K562 (cell line): Measurements from ENCODE around the gene ANO3. TPM values are rescaled to one million over a fixed set of nuclear protein-coding genes. Genes with fewer than 3 reads are reported as not detected.

Source experiments
- ATAC-seq: fragments of 200-7000 bp; cut with Tn5 transposase; 3 replicates; pipeline ENCODE4 v1.9.1; 2020; ENCODE audit warnings: moderate library complexity
- BruUV-seq: library from RNA; stranded (reverse); fragments of 400-500 nt; replicated peaks from 2 replicates; lab custom pipeline; 2021; lab: Mats Ljungman, UMichigan
- CTCF ChIA-PET: fragments of 300-600 bp; formaldehyde crosslinking; extraction: SDS; loops from one replicate; lab custom pipeline; 2021; ENCODE audit warnings: low intra/inter-chr PET ratio; lab: Yijun Ruan, JAX
- POLR2A ChIA-PET: fragments of 300-600, 350-650 bp; sonication (Branson Sonifier 250); formaldehyde crosslinking; extraction: SDS; loops from one replicate; lab custom pipeline; 2021; ENCODE audit warnings: antibody characterized with exemption, inconsistent platforms; lab: Yijun Ruan, JAX
- DNase-seq, 4 experiments: peaks; one replicate each; pipeline versions ENCODE4 v3.0.0 to v3.0.0-alpha.2; 2011 to 2018; ENCODE audit warnings: low spot score in 3 of 4, mixed read lengths in 3 of 4; ENCODE audit errors: extremely low read depth in 1 of 4
- FAIRE-seq: peaks from 2 replicates; lab custom pipeline; 2011; peaks lifted over from hg19 to GRCh38; lab: Jason Lieb, UNC
- H2AFZ ChIP-seq: 2 replicates; pipeline ENCODE4 v1.6.0; 2011; ENCODE audit warnings: low read depth, low read length, control low read depth, inconsistent platforms
- H3K27ac ChIP-seq: fragments of 200-600 bp; 3 replicates; pipeline ENCODE4 v1.8.0; 2011; ENCODE audit warnings: low read depth, mild to moderate bottlenecking, control low read depth, inconsistent platforms, low read length, moderate library complexity, mixed read lengths; ENCODE audit errors: extremely low read depth
- H3K27me3 ChIP-seq, 2 experiments: fragments of 300-600 bp in 1 of 2; 2 replicates in 1 of 2; 3 replicates in 1 of 2; pipeline versions ENCODE4 v1.6.0 to v1.8.0; 2011; ENCODE audit warnings: inconsistent platforms in 2 of 2, low read length in 2 of 2, mild to moderate bottlenecking in 1 of 2, mixed read lengths in 1 of 2, moderate library complexity in 1 of 2; ENCODE audit not compliant: control insufficient read depth in 2 of 2, insufficient read depth in 2 of 2
- H3K36me3 ChIP-seq: fragments of 300-600 bp; 3 replicates; pipeline ENCODE4 v1.8.0; 2011; ENCODE audit warnings: mild to moderate bottlenecking, low read length, inconsistent platforms; ENCODE audit not compliant: control insufficient read depth, insufficient read depth
- H3K4me1 ChIP-seq, 2 experiments: fragments of 200-600 bp in 1 of 2; replicated peaks in 1 of 2; 2 replicates in 1 of 2; 3 replicates in 1 of 2; pipeline versions ENCODE4 v1.5.1 to v1.8.0; 2011; ENCODE audit warnings: inconsistent platforms in 2 of 2, low read length in 2 of 2, mild to moderate bottlenecking in 1 of 2, mixed read lengths in 1 of 2, moderate library complexity in 1 of 2; ENCODE audit not compliant: control insufficient read depth in 2 of 2, insufficient read depth in 2 of 2
- H3K4me2 ChIP-seq: 2 replicates; pipeline ENCODE4 v1.6.1; 2011; ENCODE audit warnings: low read length, control low read depth, inconsistent platforms, mixed read lengths; ENCODE audit not compliant: insufficient read depth
- H3K4me3 ChIP-seq: fragments of 200-600 bp; sonication (generic), shearing (Covaris generic); 2 replicates; pipeline ENCODE4 v1.5.1; 2016; ENCODE audit warnings: control low read depth, inconsistent platforms
- H3K79me2 ChIP-seq: fragments of 200-600 bp; 3 replicates; pipeline ENCODE4 v1.8.0; 2011; ENCODE audit warnings: low read length, inconsistent platforms; ENCODE audit not compliant: control insufficient read depth, insufficient read depth
- H3K9ac ChIP-seq, 2 experiments: 2 replicates each; pipeline versions ENCODE4 v1.6.0 to v1.6.1; 2011; ENCODE audit warnings: low read depth in 2 of 2, low read length in 2 of 2, control low read depth in 1 of 2, inconsistent platforms in 1 of 2, mild to moderate bottlenecking in 1 of 2, mixed read lengths in 1 of 2; ENCODE audit not compliant: insufficient read depth in 1 of 2
- H3K9me1 ChIP-seq: one replicate; pipeline ENCODE4 v1.6.0; 2011; ENCODE audit warnings: inconsistent platforms, mild to moderate bottlenecking, low read length, moderate library complexity; ENCODE audit not compliant: control insufficient read depth, insufficient read depth
- H3K9me3 ChIP-seq: replicated peaks from 2 replicates; pipeline ENCODE4 v1.5.1; 2011; ENCODE audit warnings: low read depth, low read length, inconsistent platforms; ENCODE audit not compliant: control insufficient read depth, insufficient read depth
- H4K20me1 ChIP-seq: replicated peaks from 2 replicates; pipeline ENCODE4 v1.6.1; 2011; ENCODE audit warnings: low read length, inconsistent platforms, mixed read lengths; ENCODE audit not compliant: control insufficient read depth, insufficient read depth
- CBFB ChIP-seq: sonication (generic); formaldehyde crosslinking; IDR thresholded peaks from 2 replicates; pipeline ENCODE4 v1.4.0; 2020; ENCODE audit warnings: mild to moderate bottlenecking, missing genetic modification reagents
- ELF2 ChIP-seq: fragments of 250-450 bp; sonication (Bioruptor Pico); IDR thresholded peaks from 2 replicates; pipeline ENCODE4 v1.5.0; 2021; ENCODE audit warnings: mild to moderate bottlenecking
- EZH2 ChIP-seq: IDR thresholded peaks from 2 replicates; pipeline ENCODE4 v1.6.1; 2012; ENCODE audit warnings: low read depth, mild to moderate bottlenecking, inconsistent platforms, low read length, borderline replicate concordance
- FOXJ2 ChIP-seq: fragments of 200-800 bp; sonication (Bioruptor generic); IDR thresholded peaks from 2 replicates; pipeline ENCODE4 v1.6.1; 2016; ENCODE audit warnings: missing genetic modification characterization, missing compliant biosample characterization
- GATAD2A ChIP-seq: fragments of 450-650 bp; IDR thresholded peaks from 2 replicates; pipeline ENCODE4 v1.6.1; 2017
- HCFC1 ChIP-seq: IDR thresholded peaks from 2 replicates; pipeline ENCODE4 v1.6.1; 2012; ENCODE audit warnings: low read depth, low read length, improper control_type of control experiment
- KHSRP ChIP-seq: fragments of 450-650 bp; IDR thresholded peaks from 2 replicates; pipeline ENCODE4 v1.6.1; 2017
- KLF16 ChIP-seq: IDR thresholded peaks from 2 replicates; pipeline ENCODE4 v1.6.1; 2016; ENCODE audit warnings: antibody characterized with exemption
- RBM17 ChIP-seq: fragments of 200-400 bp; formaldehyde crosslinking; IDR thresholded peaks from 2 replicates; pipeline ENCODE4 v1.6.1; 2017; ENCODE audit warnings: low read depth, mild to moderate bottlenecking, low read length, borderline replicate concordance
- SETDB1 ChIP-seq: IDR thresholded peaks from one replicate; pipeline ENCODE4 v1.6.1; 2012; ENCODE audit warnings: low read length, control low read depth, inconsistent platforms
- TAF1 ChIP-seq: IDR thresholded peaks from 2 replicates; pipeline ENCODE4 v1.6.1; 2011; ENCODE audit warnings: mild to moderate bottlenecking, low read length, moderate library complexity; ENCODE audit not compliant: insufficient read depth, control insufficient read depth, severe bottlenecking; ENCODE audit errors: extremely low read depth
- XRCC3 ChIP-seq: fragments of 450-650 bp; IDR thresholded peaks from 2 replicates; pipeline ENCODE4 v1.6.1; 2017; ENCODE audit warnings: mild to moderate bottlenecking, moderate library complexity
- ZNF311 ChIP-seq: fragments of 250-450 bp; sonication (Bioruptor Pico); IDR thresholded peaks from 2 replicates; pipeline ENCODE4 v1.4.0; 2020; ENCODE audit warnings: mild to moderate bottlenecking, moderate library complexity
- ZNF695 ChIP-seq: fragments of 450-650 bp; formaldehyde crosslinking; IDR thresholded peaks from 2 replicates; pipeline ENCODE4 v1.4.0; 2020; ENCODE audit warnings: mild to moderate bottlenecking, moderate library complexity
- WGBS: fragments of 100-300 bp; shearing (Covaris generic); methylation state at CpG from one replicate; pipeline ENCODE4 v1.1.6; 2016; ENCODE audit warnings: low coverage, mixed read lengths; ENCODE audit not compliant: insufficient coverage; ENCODE audit errors: missing lambda C conversion rate; 5-methylcytosine and 5-hydroxymethylcytosine counted together
- in situ Hi-C: fragments of 300-500 bp; cut with MboI; formaldehyde crosslinking; loops from 4 replicates; pipeline ENCODE4 v1.15.0; 2018; ENCODE audit warnings: inconsistent platforms, mixed read lengths
- intact Hi-C: fragments of 100-400 bp; cut with micrococcal nuclease; formaldehyde crosslinking; loops from 2 replicates; pipeline ENCODE4 v1.14.2; 2022
- polyA plus RNA-seq, 8 experiments: library from polyadenylated mRNA; depleted of rRNA in 4 of 8; stranded (reverse) in 5 of 8; unstranded in 3 of 8; fragments of >200 nt; fragmentation: Nextera tagmentation in 2 of 8; fragmentation: Illumina TruSeq in 1 of 8; extraction: Ambion mirVana in 2 of 8; extraction: Trizol in 1 of 8; gene quantifications; 2 replicates each; pipeline versions ENCODE4 v1.2.1 to v1.2.3, GENCODE V29; 2011 to 2014; ENCODE audit warnings: inconsistent platforms in 1 of 8, missing spikeins in 1 of 8
- total RNA-seq, 7 experiments: library from RNA; depleted of rRNA in 6 of 7; stranded (reverse); fragments of >200 nt in 6 of 7; fragmentation: Illumina TruSeq in 2 of 7; extraction: Trizol in 2 of 7; gene quantifications; 2 replicates each; pipeline versions ENCODE4 v1.2.1 to v1.2.3, GENCODE V29; 2011 to 2021; ENCODE audit warnings: low replicate concordance in 1 of 7
- TF ChIP-seq, protein P1 (sequence below), 3 experiments: IDR thresholded peaks in 2 of 3; conservative IDR thresholded peaks in 1 of 3; 2 replicates each; pipeline ENCODE4 v1.5.1; 2011 to 2012; ENCODE audit warnings: low read length in 3 of 3, mild to moderate bottlenecking in 3 of 3, control low read depth in 2 of 3, improper control_type of control experiment in 1 of 3, inconsistent platforms in 1 of 3, low read depth in 1 of 3, mixed read lengths in 1 of 3, moderate library complexity in 1 of 3; ENCODE audit not compliant: insufficient read depth in 2 of 3
- TF ChIP-seq, protein P2 (sequence below): IDR thresholded peaks from 2 replicates; pipeline ENCODE4 v1.6.1; 2011; ENCODE audit warnings: borderline replicate concordance, low read depth, mild to moderate bottlenecking, moderate library complexity, low read length; ENCODE audit not compliant: insufficient read depth, poor library complexity, severe bottlenecking
- TF ChIP-seq, protein P3 (sequence below): sonication (generic); formaldehyde crosslinking; IDR thresholded peaks from 2 replicates; pipeline ENCODE4 v1.8.1; 2023; ENCODE audit warnings: mild to moderate bottlenecking, missing genetic modification reagents

Gene ANO3
- total and polyA plus RNA-seq, 9 of the 15 experiments (the other 6 are each of a cell fraction or from before 2014, with no cell fraction given) = 0.01 to 0.13 (median 0.04) TPM; not detected in 1

GRCh38 chr11:26439854-26440253, 107.9 kb downstream of the ANO3 start:
- FAIRE-seq = no peak
- no peak overlapping the region for H3K4me3 ChIP-seq
- no peaks in the 10 kb centered on the region for H3K4me1 ChIP-seq
- no peaks in the 10 kb centered on the region for H3K27me3 ChIP-seq
- no peak overlapping the region for H3K27ac ChIP-seq
- H3K79me2 ChIP-seq = no peaks in the 10 kb centered on the region
- no peaks in the 10 kb centered on the region for H3K9me1 ChIP-seq
- no peak for ATAC-seq
- in situ Hi-C loops = no loop called here
- CTCF ChIA-PET = no interaction called here
- no peaks in the 10 kb centered on the region for H3K9me3 ChIP-seq
- H3K4me2 ChIP-seq = no peak overlapping the region
- 0% methylated on average over 5 of the region's 5 CpGs for WGBS
- no peak for DNase-seq
- no TSS peak for BruUV-seq
- TF ChIP-seq KHSRP = no peak
- TF ChIP-seq, protein P1, sequence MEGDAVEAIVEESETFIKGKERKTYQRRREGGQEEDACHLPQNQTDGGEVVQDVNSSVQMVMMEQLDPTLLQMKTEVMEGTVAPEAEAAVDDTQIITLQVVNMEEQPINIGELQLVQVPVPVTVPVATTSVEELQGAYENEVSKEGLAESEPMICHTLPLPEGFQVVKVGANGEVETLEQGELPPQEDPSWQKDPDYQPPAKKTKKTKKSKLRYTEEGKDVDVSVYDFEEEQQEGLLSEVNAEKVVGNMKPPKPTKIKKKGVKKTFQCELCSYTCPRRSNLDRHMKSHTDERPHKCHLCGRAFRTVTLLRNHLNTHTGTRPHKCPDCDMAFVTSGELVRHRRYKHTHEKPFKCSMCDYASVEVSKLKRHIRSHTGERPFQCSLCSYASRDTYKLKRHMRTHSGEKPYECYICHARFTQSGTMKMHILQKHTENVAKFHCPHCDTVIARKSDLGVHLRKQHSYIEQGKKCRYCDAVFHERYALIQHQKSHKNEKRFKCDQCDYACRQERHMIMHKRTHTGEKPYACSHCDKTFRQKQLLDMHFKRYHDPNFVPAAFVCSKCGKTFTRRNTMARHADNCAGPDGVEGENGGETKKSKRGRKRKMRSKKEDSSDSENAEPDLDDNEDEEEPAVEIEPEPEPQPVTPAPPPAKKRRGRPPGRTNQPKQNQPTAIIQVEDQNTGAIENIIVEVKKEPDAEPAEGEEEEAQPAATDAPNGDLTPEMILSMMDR (IDR thresholded peaks at IDR 0.05 in 2 of 3, conservative IDR thresholded peaks at IDR 0.05 in 1 of 3; ENCODE audit: insufficient read depth in 2 of 3, low read depth in 1 of 3, low read length in 3 of 3) = no peak
- TF ChIP-seq SETDB1 = no peak
- TF ChIP-seq CBFB (CRISPR knock-in tag) = no peak
- TF ChIP-seq, protein P2, sequence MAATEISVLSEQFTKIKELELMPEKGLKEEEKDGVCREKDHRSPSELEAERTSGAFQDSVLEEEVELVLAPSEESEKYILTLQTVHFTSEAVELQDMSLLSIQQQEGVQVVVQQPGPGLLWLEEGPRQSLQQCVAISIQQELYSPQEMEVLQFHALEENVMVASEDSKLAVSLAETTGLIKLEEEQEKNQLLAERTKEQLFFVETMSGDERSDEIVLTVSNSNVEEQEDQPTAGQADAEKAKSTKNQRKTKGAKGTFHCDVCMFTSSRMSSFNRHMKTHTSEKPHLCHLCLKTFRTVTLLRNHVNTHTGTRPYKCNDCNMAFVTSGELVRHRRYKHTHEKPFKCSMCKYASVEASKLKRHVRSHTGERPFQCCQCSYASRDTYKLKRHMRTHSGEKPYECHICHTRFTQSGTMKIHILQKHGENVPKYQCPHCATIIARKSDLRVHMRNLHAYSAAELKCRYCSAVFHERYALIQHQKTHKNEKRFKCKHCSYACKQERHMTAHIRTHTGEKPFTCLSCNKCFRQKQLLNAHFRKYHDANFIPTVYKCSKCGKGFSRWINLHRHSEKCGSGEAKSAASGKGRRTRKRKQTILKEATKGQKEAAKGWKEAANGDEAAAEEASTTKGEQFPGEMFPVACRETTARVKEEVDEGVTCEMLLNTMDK = no peak
- no peak for TF ChIP-seq TAF1
- TF ChIP-seq RBM17 = no peak
- no peak for TF ChIP-seq XRCC3
- TF ChIP-seq ELF2 (CRISPR knock-in tag) = no peak
- no peak for TF ChIP-seq GATAD2A
- TF ChIP-seq ZNF311 (CRISPR knock-in tag) = no peak
- TF ChIP-seq, protein P3, sequence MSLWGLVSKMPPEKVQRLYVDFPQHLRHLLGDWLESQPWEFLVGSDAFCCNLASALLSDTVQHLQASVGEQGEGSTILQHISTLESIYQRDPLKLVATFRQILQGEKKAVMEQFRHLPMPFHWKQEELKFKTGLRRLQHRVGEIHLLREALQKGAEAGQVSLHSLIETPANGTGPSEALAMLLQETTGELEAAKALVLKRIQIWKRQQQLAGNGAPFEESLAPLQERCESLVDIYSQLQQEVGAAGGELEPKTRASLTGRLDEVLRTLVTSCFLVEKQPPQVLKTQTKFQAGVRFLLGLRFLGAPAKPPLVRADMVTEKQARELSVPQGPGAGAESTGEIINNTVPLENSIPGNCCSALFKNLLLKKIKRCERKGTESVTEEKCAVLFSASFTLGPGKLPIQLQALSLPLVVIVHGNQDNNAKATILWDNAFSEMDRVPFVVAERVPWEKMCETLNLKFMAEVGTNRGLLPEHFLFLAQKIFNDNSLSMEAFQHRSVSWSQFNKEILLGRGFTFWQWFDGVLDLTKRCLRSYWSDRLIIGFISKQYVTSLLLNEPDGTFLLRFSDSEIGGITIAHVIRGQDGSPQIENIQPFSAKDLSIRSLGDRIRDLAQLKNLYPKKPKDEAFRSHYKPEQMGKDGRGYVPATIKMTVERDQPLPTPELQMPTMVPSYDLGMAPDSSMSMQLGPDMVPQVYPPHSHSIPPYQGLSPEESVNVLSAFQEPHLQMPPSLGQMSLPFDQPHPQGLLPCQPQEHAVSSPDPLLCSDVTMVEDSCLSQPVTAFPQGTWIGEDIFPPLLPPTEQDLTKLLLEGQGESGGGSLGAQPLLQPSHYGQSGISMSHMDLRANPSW (CRISPR knock-in tag) = no peak
- TF ChIP-seq KLF16 = no peak
- no peak for TF ChIP-seq ZNF695
- no peak for TF ChIP-seq EZH2
- no peak for TF ChIP-seq HCFC1
- no peak for TF ChIP-seq FOXJ2 (tag)
- no peak overlapping the region for H3K9ac ChIP-seq
- intact Hi-C loops = no loop called here
- no peaks in the 10 kb centered on the region for H4K20me1 ChIP-seq
- no peak overlapping the region for H2AFZ ChIP-seq
- POLR2A ChIA-PET = no interaction called here
- no peaks in the 10 kb centered on the region for H3K36me3 ChIP-seq
